PC-9 (cell line): ENCODE data around the gene IMMP2L.

Experiments
- EZH2 ChIP-seq: fragments of 200-600 bp; sonication (generic); IDR thresholded peaks from 2 replicates; pipeline ENCODE4 v1.8.0; 2017; ENCODE audit warnings: antibody characterized with exemption, low read depth
- TF ChIP-seq, protein P1 (sequence below): fragments of 200-600 bp; sonication (generic); conservative IDR thresholded peaks from 2 replicates; pipeline ENCODE4 v1.6.1; 2017; ENCODE audit warnings: mixed run types, antibody characterized with exemption, mild to moderate bottlenecking, moderate library complexity

DNA sequence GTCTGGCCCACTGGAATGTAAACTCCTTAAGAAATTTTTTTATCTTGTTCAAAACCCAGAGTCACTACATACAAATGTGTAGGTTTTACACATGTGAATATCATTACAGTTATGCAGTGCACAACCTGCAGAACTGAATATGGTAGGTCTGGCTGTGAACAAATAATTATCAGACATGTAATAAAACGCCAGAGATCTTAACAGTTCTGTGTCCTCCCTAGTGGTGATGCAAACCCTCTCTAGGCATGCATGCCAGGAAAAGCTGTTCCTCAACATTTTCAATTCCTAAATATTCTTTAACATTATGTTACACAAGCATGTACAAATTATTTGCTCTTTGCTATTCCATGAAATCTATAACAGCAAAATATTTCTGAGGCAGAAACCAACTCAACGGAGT is 124.6 kb downstream of the IMMP2L start:
- TF ChIP-seq, protein P1, sequence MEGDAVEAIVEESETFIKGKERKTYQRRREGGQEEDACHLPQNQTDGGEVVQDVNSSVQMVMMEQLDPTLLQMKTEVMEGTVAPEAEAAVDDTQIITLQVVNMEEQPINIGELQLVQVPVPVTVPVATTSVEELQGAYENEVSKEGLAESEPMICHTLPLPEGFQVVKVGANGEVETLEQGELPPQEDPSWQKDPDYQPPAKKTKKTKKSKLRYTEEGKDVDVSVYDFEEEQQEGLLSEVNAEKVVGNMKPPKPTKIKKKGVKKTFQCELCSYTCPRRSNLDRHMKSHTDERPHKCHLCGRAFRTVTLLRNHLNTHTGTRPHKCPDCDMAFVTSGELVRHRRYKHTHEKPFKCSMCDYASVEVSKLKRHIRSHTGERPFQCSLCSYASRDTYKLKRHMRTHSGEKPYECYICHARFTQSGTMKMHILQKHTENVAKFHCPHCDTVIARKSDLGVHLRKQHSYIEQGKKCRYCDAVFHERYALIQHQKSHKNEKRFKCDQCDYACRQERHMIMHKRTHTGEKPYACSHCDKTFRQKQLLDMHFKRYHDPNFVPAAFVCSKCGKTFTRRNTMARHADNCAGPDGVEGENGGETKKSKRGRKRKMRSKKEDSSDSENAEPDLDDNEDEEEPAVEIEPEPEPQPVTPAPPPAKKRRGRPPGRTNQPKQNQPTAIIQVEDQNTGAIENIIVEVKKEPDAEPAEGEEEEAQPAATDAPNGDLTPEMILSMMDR: no peak
- TF ChIP-seq EZH2: no peak
